Adrenal gland (tissue), 5 donors: ENCODE results near the gene CYSTM1.

Experiments used
- CTCF ChIP-seq, 6 experiments: fragments of 450-650 bp in 4 of 6; fragments of 200-600 bp in 2 of 6; sonication (generic) in 1 of 6; IDR thresholded peaks; 1 replicate in 5 of 6; 2 replicates in 1 of 6; pipeline versions ENCODE4 v1.5.1 to v1.8.0; 2016 to 2021; ENCODE audit warnings: antibody characterized with exemption in 6 of 6, mild to moderate bottlenecking in 2 of 6, moderate library complexity in 1 of 6
- POLR2A ChIP-seq, 2 donors: fragments of 450-650 bp; IDR thresholded peaks; one replicate each; pipeline ENCODE4 v1.6.1; 2017; ENCODE audit warnings: antibody characterized with exemption in 2 of 2, mild to moderate bottlenecking in 2 of 2, moderate library complexity in 1 of 2
- donor health status: DM: no; HTN: no; CAD: no.

- no peak for TF ChIP-seq CTCF (IDR thresholded peaks at IDR 0.05)
- no peak for TF ChIP-seq POLR2A (IDR thresholded peaks at IDR 0.05)
These were observed 83.9 kb downstream of the CYSTM1 start for GRCh38 chr5:140258873-140259272.
